Smooth muscle cell (in vitro differentiated cells): ENCODE measurements around the gene C9. TPM values are rescaled to one million over a fixed set of nuclear protein-coding genes. Genes with fewer than 3 reads are reported as not detected.

Experiments
- DNase-seq: peaks from one replicate; lab custom pipeline; 2025; ENCODE audit not compliant: unreplicated experiment; lab: John Stamatoyannopoulos, UW
- H2AFZ ChIP-seq: fragments of 200-600 bp; sonication (generic); 2 replicates; pipeline ENCODE4 v1.6.0; 2016; ENCODE audit warnings: antibody characterized with exemption, low read depth, mild to moderate bottlenecking
- H3F3A ChIP-seq: fragments of 200-600 bp; sonication (generic); 2 replicates; pipeline ENCODE4 v1.6.0; 2017; ENCODE audit warnings: antibody characterized with exemption, low read depth
- H3K27ac ChIP-seq: fragments of 200-600 bp; sonication (generic); 2 replicates; pipeline ENCODE4 v1.5.1; 2016; ENCODE audit warnings: low read depth, mild to moderate bottlenecking
- H3K27me3 ChIP-seq: fragments of 200-600 bp; sonication (generic); 2 replicates; pipeline ENCODE4 v1.6.1; 2016; ENCODE audit warnings: low read depth, mild to moderate bottlenecking
- H3K36me3 ChIP-seq: fragments of 200-600 bp; sonication (generic); 2 replicates; pipeline ENCODE4 v1.5.1; 2016; ENCODE audit warnings: low read depth
- H3K4me1 ChIP-seq: fragments of 200-600 bp; sonication (generic); 2 replicates; pipeline ENCODE4 v1.5.1; 2016; ENCODE audit warnings: low read depth
- H3K4me2 ChIP-seq: fragments of 200-600 bp; sonication (generic); 2 replicates; pipeline ENCODE4 v1.6.0; 2016; ENCODE audit warnings: mild to moderate bottlenecking
- H3K4me3 ChIP-seq: fragments of 200-600 bp; sonication (generic); 2 replicates; pipeline ENCODE4 v1.5.1; 2016; ENCODE audit warnings: mild to moderate bottlenecking
- H3K79me2 ChIP-seq: fragments of 200-600 bp; sonication (generic); 2 replicates; pipeline ENCODE4 v1.6.0; 2016; ENCODE audit warnings: low read depth, mild to moderate bottlenecking
- H3K9ac ChIP-seq: fragments of 200-600 bp; sonication (generic); 2 replicates; pipeline ENCODE4 v1.6.0; 2016; ENCODE audit warnings: low read depth
- H3K9me3 ChIP-seq: fragments of 200-600 bp; sonication (generic); replicated peaks from 2 replicates; pipeline ENCODE4 v1.5.1; 2016; ENCODE audit warnings: low read depth
- H4K20me1 ChIP-seq: fragments of 200-600 bp; sonication (generic); 2 replicates; pipeline ENCODE4 v1.6.0; 2016; ENCODE audit warnings: low read depth
- WGBS: methylation state at CpG from one replicate; pipeline ENCODE4 v1.1.7; 2016; ENCODE audit warnings: low lambda C conversion rate; 5-methylcytosine and 5-hydroxymethylcytosine counted together
- polyA plus RNA-seq: library from polyadenylated mRNA; unstranded; fragments of >200 nt; fragmentation: Nextera tagmentation; extraction: Ambion mirVana; gene quantifications from 2 replicates; pipeline ENCODE4 v1.2.1, GENCODE V29; 2016
- total RNA-seq: library from RNA; depleted of rRNA; stranded (reverse); fragments of >200 nt; gene quantifications from 2 replicates; pipeline ENCODE4 v1.2.3, GENCODE V29; 2014
- TF ChIP-seq, protein P1 (sequence below): fragments of 200-600 bp; sonication (generic); IDR thresholded peaks from 2 replicates; pipeline ENCODE4 v1.5.1; 2017; ENCODE audit warnings: borderline replicate concordance, mild to moderate bottlenecking, antibody characterized with exemption; ENCODE audit not compliant: insufficient read depth, poor library complexity, severe bottlenecking

The C9 gene
- total and polyA plus RNA-seq, 2 experiments from 2014 or later = not detected

DNA sequence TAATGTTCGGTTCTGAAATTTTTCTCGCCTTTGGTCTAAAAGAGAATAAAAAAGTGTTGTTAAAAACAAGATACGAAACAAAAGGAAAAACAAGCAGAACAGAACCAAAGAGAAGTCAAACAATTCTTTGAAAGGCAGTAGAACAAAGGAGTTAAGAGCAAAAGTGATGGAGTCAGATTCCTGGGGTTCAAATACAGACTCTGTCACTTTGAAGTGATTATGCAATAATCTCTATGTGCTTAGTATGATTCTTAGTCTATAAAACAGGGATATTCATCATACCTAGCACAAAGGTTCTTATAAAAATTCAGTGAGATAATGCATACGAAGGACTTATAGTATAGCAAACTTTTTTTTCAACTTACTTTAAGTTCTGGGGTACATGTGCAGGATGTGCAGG, 48.3 kb downstream of the C9 start:
- TF ChIP-seq, protein P1, sequence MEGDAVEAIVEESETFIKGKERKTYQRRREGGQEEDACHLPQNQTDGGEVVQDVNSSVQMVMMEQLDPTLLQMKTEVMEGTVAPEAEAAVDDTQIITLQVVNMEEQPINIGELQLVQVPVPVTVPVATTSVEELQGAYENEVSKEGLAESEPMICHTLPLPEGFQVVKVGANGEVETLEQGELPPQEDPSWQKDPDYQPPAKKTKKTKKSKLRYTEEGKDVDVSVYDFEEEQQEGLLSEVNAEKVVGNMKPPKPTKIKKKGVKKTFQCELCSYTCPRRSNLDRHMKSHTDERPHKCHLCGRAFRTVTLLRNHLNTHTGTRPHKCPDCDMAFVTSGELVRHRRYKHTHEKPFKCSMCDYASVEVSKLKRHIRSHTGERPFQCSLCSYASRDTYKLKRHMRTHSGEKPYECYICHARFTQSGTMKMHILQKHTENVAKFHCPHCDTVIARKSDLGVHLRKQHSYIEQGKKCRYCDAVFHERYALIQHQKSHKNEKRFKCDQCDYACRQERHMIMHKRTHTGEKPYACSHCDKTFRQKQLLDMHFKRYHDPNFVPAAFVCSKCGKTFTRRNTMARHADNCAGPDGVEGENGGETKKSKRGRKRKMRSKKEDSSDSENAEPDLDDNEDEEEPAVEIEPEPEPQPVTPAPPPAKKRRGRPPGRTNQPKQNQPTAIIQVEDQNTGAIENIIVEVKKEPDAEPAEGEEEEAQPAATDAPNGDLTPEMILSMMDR = no peak
- H3K79me2 ChIP-seq = no peaks in the 10 kb centered on the region
- no peaks in the 10 kb centered on the region for H3K36me3 ChIP-seq

DNA sequence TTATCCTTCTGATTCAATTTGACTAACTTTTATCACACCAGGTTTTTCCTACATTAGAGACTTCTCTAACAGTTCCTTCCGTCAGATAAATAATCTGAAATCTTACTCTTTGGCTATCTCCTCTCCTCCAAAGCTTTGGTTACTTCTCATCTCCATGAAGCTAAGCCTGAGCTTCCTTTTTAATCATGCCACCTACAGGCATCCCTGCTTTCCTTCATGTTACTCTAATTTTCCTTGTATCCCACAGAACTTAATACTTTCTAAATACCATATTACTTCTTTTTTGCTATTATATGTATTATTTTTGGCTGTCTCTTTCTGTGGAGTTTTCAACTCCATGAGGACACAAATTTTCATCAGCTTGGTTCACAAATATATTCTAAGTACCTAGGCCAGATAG, 49.7 kb downstream of the C9 start:
- Histone ChIP-seq H3K36me3 (no peaks in the 10 kb centered on the region), H3K9ac (no peak overlapping the region), H3F3A (no peaks in the 10 kb centered on the region), H3K4me3 (no peak overlapping the region), H3K9me3 (no peaks in the 10 kb centered on the region), H3K4me1 (no peaks in the 10 kb centered on the region), H4K20me1 (no peaks in the 10 kb centered on the region), H3K27ac (no peak overlapping the region), H3K4me2 (no peak overlapping the region), H3K79me2 (no peaks in the 10 kb centered on the region), H3K27me3 (no peaks in the 10 kb centered on the region), H2AFZ (no peak overlapping the region)
- DNase-seq = no peak
- TF ChIP-seq, protein P1 = no peak
- 91% methylated on average over 1 of the region's 1 CpG for WGBS

More for the DNA sequence above, 48.3 kb downstream of the C9 start:
- Histone ChIP-seq H3K4me2 (no peak overlapping the region), H3K9ac (no peak overlapping the region), H3K27ac (no peak overlapping the region), H3K27me3 (no peaks in the 10 kb centered on the region), H3F3A (no peaks in the 10 kb centered on the region), H4K20me1 (no peaks in the 10 kb centered on the region), H3K9me3 (no peaks in the 10 kb centered on the region), H3K4me1 (no peaks in the 10 kb centered on the region), H3K4me3 (no peak overlapping the region), H2AFZ (no peak overlapping the region)
- no peak for DNase-seq
- 79% methylated on average over 4 of the region's 4 CpGs for WGBS

DNA sequence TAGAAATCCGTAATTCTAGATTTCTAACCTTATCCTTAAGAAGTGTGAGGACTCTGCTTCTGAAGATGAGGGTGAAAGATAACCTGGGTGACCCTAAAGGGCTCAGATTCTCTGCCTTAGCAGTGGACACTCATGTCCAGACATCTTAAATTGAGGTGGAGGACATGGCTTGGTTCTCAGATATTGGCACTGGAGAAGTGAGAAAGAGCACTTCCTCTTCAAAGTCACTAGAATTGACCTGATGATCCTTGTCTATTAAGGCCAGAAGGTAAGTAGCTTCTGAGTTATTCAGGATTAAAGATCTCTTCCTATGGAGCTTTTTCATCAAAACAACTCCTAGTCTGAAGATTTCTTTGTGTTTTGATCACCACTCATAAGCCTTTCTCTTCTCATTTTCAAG, 54.8 kb downstream of the C9 start:
- no peak overlapping the region for H2AFZ ChIP-seq
- H3K9me3 ChIP-seq = no peaks in the 10 kb centered on the region
- no peak for DNase-seq
- no peak overlapping the region for H3K4me2 ChIP-seq
- H3K36me3 ChIP-seq = no peaks in the 10 kb centered on the region
- no peak overlapping the region for H3K9ac ChIP-seq
- 86% methylated on average over 1 of the region's 1 CpG for WGBS
- TF ChIP-seq, protein P1 = no peak
- H3K4me1 ChIP-seq = no peaks in the 10 kb centered on the region
- H3K27ac ChIP-seq = no peak overlapping the region
- no peaks in the 10 kb centered on the region for H3K79me2 ChIP-seq
- H3F3A ChIP-seq = no peaks in the 10 kb centered on the region
- no peak overlapping the region for H3K4me3 ChIP-seq
- H3K27me3 ChIP-seq = no peaks in the 10 kb centered on the region
- H4K20me1 ChIP-seq = no peaks in the 10 kb centered on the region

DNA sequence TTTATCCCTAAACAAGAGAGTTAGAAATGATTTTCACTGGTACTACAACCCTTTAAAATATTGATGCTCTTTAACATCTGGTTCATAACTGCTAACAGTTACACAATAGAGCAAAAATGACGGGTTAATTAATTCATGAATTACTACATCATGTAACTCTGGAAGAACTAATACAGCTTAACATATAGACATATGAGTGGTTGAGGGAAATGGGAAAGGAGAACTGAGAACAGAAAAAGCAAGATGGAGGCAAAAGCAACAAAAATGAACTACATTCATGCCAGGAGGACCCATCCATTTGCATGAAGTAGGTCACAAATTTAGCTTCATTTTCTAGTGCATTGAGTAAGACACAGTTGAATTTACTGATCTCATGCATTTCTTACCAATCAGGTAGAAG, 61.8 kb downstream of the C9 start:
- Histone ChIP-seq H3K9ac (no peak overlapping the region), H3K79me2 (no peaks in the 10 kb centered on the region), H3K27ac (no peak overlapping the region), H3K9me3 (no peaks in the 10 kb centered on the region), H3F3A (no peaks in the 10 kb centered on the region), H3K4me3 (no peak overlapping the region), H2AFZ (no peak overlapping the region), H3K4me2 (no peak overlapping the region), H3K27me3 (no peaks in the 10 kb centered on the region), H4K20me1 (no peaks in the 10 kb centered on the region), H3K36me3 (no peaks in the 10 kb centered on the region), H3K4me1 (no peaks in the 10 kb centered on the region)
- DNase-seq = no peak
- WGBS = 90% methylated on average over 1 of the region's 1 CpG
- TF ChIP-seq, protein P1 = no peak
